ENCODE data around the gene ARHGAP6. TPM values are rescaled to one million over a fixed set of nuclear protein-coding genes. Genes with fewer than 3 reads are reported as not detected.

Gene ARHGAP6
- total RNA-seq, 6 experiments from 2014 or later, result 0.38 to 1.2 (median 0.78) TPM

GRCh38 chrX:11103751-11104150, 562.0 kb downstream of the ARHGAP6 start:
- Histone ChIP-seq H3K4me3 (no peak overlapping the region), H3K27ac (no peak overlapping the region), H3K4me1 (no peaks in the 10 kb centered on the region), H3K27me3 (no peaks in the 10 kb centered on the region), H3K36me3 (no peaks in the 10 kb centered on the region), H3K9me3 (no peaks in the 10 kb centered on the region)
- no peak for DNase-seq
- intact Hi-C loops (cut with DNase I), result no loop called here
- TF ChIP-seq POLR2A (IDR thresholded peaks at IDR 0.05), result no peak
- 57% methylated on average over 2 of the region's 2 CpGs for WGBS (ENCODE audit: insufficient coverage, low coverage, low lambda C conversion rate, missing lambda C conversion rate)
- ATAC-seq, result no peak

DNA sequence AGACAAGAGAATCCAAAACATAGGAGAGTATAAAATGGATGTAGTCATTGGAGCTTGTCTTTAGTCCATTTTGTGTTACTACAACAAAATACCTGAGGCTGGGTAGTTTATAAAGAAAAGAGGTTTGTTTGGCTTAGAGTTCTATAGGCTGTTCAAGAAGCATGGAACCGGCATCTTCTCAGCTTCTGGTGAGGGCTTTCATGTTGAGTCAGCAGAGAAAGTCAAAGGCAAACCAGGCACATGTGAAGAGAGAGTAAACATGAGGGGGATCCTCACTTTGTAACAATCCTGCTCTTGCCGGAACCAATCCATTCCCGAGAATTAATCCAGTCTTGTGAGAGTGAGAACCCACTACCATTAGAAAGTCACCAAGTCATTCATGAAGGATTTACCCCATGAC, 562.7 kb downstream of the ARHGAP6 start:
- 78% methylated on average over 1 of the region's 3 CpGs for WGBS (ENCODE audit: insufficient coverage, low coverage, low lambda C conversion rate, missing lambda C conversion rate)

DNA sequence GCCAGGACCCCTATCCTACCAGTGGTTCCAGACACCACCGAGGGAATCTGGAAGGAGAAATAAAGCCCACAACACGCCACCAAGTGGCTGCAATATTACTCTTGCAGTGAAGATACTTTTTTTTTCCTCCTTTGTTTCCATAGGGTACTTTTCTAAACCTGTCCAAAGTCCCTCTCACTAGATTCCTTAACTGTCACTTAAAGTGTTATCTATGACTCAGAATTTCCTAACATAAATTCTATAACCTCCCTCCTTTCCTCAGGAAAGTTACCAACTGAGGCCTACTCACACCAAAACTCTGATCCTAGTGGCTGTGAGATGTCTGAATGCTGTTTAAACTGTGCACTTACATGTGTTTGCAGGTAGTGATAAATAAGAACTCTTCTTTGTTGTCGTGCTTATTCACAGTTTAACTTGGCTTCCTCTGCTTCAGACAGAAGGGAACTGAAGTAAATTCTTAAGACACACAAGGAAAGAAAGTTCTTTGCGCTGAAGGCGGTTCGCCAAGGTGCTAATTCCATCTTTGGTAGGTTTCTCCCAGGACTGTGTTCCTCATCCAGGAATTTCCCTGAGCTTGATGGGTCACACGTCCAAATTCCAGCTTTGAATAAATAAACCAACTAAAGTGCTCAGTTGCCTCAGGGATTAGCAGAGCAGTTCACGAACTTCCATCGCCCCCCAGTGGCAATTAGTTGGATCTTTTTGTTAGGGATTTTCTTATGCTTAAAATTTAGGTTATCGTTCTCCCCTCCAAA, 565.3 kb downstream of the ARHGAP6 start:
- TF ChIP-seq CTCF (IDR thresholded peaks at IDR 0.05) (peak; percentile 41 to 48 (median 46)), POLR2A (IDR thresholded peaks at IDR 0.05) (no peak)
- H3K4me3 ChIP-seq, result no peak overlapping the region
- no peaks in the 10 kb centered on the region for H3K36me3 ChIP-seq
- 34% methylated on average over 10 of the region's 10 CpGs for WGBS (ENCODE audit: insufficient coverage, low coverage, low lambda C conversion rate, missing lambda C conversion rate)
- H3K27me3 ChIP-seq, result no peaks in the 10 kb centered on the region
- intact Hi-C loops (cut with DNase I), result no loop called here
- no peaks in the 10 kb centered on the region for H3K4me1 ChIP-seq
- no peaks in the 10 kb centered on the region for H3K9me3 ChIP-seq
- no peak overlapping the region for H3K27ac ChIP-seq
- DNase-seq (peak in 1 of 3 donors; percentile 49), ATAC-seq (peak; percentile 91 to 95 (median 92))

More for the DNA sequence above, 562.7 kb downstream of the ARHGAP6 start:
- H3K4me1 ChIP-seq, result no peaks in the 10 kb centered on the region
- H3K9me3 ChIP-seq, result no peaks in the 10 kb centered on the region
- no peak overlapping the region for H3K4me3 ChIP-seq
- intact Hi-C loops (cut with DNase I), result no loop called here
- no peaks in the 10 kb centered on the region for H3K27me3 ChIP-seq
- TF ChIP-seq POLR2A (IDR thresholded peaks at IDR 0.05) (no peak), CTCF (IDR thresholded peaks at IDR 0.05) (no peak)
- no peak for DNase-seq
- no peaks in the 10 kb centered on the region for H3K36me3 ChIP-seq
- no peak overlapping the region for H3K27ac ChIP-seq
- ATAC-seq, result no peak

GRCh38 chrX:11099465-11099864, 566.3 kb downstream of the ARHGAP6 start:
- DNase-seq (no peak), ATAC-seq (peak in 1 of 4 donors; percentile 37)
- Histone ChIP-seq H3K36me3 (no peaks in the 10 kb centered on the region), H3K27me3 (no peaks in the 10 kb centered on the region), H3K4me3 (no peak overlapping the region), H3K27ac (no peak overlapping the region), H3K4me1 (no peaks in the 10 kb centered on the region), H3K9me3 (no peaks in the 10 kb centered on the region)
- intact Hi-C loops (cut with DNase I), result no loop called here
- no peak for TF ChIP-seq POLR2A (IDR thresholded peaks at IDR 0.05)
- TF ChIP-seq CTCF (IDR thresholded peaks at IDR 0.05), result no peak

DNA sequence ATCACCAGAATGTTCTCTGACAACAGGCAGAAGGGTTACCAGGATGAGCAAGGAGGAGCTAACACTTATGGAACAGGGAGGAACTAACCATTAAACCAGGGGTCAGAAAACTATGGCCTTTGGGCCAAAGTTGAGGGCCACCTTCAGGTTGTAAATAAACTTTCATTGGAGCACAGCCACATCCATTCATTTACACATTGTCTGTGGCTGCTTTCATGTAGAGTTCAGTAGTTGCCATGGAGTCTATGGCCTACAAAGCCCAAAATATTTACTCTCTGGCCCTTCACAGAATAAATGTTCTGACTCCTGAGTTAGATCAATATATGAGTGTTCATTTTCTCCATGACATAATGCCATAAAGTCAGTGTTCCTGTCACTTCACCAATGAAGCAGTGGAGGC, 567.8 kb downstream of the ARHGAP6 start:
- ATAC-seq (peak; percentile 47 to 76 (median 54)), DNase-seq (no peak)
- Histone ChIP-seq H3K4me1 (no peaks in the 10 kb centered on the region), H3K27me3 (no peaks in the 10 kb centered on the region), H3K9me3 (no peaks in the 10 kb centered on the region), H3K4me3 (no peak overlapping the region), H3K36me3 (no peaks in the 10 kb centered on the region), H3K27ac (no peak overlapping the region)
- intact Hi-C loops (cut with DNase I), result no loop called here
- TF ChIP-seq CTCF (IDR thresholded peaks at IDR 0.05), result no peak
- no peak for TF ChIP-seq POLR2A (IDR thresholded peaks at IDR 0.05)
